ENCODE data around the gene NANOS2.

NANOS2 gene

DNA sequence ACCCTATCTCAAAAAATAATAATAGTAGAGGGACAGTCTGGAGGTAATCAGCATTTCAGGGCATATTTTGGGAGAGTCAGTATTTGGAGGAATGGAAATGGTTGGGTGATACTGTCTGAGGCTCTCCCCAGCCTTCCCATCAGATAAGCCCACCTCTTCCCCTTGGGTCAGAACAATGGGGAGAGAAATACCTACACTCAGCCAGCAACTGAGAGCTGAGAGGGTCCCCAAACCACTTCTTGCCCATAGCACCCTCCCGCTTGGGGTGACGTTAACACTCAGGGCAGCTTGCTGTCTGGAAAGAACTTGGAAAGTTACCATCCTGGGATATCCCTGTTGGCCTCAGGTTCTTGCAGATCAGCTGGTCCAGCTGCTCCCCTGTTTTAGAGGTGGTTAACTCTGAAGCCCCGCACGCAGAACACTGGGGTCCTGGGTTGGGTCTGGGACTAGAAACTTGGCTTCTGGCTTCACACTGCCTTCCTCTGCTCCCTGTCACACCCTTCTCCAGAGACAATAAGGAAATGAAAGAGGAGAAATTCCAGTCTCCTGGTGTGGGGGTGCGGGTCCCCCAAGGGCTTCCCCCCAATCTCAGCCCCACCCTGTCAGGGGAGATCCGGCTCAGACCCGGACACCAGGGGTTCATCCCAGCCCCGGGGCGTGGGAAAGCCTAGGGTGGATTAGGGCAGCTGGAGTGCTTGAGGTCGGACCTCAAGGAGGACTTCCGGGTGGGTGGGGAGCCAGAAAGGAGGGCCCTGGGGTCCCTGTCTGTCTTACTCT, 48.0 kb downstream of the NANOS2 start:
- H3K27ac ChIP-seq = no peak overlapping the region
- TF ChIP-seq, protein P1, sequence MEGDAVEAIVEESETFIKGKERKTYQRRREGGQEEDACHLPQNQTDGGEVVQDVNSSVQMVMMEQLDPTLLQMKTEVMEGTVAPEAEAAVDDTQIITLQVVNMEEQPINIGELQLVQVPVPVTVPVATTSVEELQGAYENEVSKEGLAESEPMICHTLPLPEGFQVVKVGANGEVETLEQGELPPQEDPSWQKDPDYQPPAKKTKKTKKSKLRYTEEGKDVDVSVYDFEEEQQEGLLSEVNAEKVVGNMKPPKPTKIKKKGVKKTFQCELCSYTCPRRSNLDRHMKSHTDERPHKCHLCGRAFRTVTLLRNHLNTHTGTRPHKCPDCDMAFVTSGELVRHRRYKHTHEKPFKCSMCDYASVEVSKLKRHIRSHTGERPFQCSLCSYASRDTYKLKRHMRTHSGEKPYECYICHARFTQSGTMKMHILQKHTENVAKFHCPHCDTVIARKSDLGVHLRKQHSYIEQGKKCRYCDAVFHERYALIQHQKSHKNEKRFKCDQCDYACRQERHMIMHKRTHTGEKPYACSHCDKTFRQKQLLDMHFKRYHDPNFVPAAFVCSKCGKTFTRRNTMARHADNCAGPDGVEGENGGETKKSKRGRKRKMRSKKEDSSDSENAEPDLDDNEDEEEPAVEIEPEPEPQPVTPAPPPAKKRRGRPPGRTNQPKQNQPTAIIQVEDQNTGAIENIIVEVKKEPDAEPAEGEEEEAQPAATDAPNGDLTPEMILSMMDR (conservative IDR thresholded peaks at IDR 0.05) = no peak

DNA sequence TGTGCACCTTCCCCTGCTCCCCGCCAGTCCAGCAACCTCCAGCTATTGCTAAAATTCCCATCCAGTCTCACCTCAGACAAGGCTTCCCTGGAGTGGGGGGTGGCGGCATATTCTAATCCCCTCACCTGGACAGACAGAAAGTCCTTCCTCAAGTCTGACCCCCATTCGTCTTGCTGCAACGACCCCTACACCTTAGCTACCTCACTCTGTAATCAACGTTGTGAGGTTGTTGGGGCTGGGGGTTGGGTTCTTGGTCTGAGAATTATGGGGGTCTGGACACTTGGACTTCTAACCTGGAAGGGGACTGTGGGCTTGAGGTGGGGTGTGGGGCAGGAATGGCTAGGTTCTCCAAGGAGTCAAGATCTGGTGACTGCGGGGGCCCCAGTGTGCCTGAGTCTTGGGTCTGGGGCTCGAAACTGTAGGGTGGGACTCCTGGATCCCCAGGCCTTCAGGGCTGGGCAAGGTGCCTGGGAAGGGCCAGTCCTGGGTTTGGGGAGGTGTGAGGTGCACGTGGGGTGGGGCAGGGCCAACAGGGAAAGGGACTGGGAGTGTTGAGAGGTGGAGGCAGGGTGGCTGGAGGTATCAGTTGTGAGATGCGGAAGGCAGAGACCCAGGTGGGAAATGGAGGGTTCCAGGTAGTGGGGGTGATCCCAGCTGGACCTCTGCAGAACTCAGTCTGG, 49.2 kb downstream of the NANOS2 start:
- no peak overlapping the region for H3K27ac ChIP-seq
- TF ChIP-seq, protein P1 (conservative IDR thresholded peaks at IDR 0.05) = no peak

DNA sequence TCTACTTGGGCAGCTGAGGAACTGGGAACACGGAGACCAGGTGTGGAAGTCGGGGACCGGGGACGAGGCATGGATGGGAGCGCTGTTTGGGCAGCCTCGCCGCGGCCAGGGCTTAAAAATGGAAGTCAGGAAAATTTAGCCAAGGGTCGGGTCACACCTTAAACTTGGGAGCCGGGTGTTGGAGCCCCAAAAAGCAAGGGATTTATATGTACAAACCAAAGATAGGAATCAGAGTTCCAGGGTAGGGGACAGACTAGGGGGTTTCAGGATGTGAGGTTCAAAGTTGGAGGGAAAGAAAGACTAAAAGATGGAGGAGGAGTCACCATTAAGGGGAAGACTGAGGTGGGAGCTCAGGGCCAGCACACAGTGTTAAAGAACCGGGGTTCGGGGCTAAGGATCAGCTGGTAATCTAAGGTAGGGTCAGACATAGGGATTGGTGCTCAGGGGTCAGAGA, 49.9 kb downstream of the NANOS2 start:
- TF ChIP-seq, protein P1 (conservative IDR thresholded peaks at IDR 0.05) = no peak
- no peak overlapping the region for H3K27ac ChIP-seq

DNA sequence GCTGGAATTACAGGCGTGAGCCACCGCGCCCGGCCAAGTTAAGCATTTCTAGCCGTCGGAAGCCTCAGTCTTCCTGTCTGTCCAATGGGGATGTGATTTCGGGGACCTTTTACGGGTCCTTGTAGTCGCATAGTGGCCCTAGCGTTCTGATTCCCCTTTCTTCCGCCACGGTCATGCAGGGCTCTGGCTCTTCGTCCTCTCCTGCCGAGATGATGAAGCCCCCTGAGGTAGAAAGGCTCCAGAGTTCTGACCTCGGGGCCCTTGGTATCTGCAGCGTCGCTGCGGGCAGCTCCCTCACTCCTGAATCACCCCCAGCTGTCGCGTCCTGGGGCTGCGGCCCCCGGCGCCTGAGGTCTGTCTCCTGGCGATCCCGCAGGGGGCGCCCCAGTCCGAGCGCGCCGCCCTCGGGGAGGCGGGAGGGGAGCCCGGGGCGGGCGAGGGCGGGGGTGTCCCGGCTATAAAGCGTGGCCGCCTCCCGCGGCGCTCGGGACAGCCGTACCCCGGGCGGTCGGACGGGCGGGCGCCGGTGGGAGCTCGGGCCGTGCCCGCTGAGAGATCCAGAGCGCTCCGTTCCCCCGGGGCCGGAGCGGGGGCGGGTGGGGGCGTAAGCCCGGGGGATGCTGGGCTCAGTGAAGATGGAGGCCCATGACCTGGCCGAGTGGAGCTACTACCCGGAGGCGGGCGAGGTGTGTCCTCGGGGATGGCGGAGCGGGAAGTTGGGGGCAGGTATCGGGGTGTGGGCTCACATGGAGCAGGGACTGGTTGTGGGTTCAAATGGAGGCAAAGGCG, 50.5 kb downstream of the NANOS2 start, which contains the start of gene FOXA3:
TSS of gene FOXA3 (plus strand) at position 487 of the 789 bp plus-strand sequence. CDS start at position 618, 131 bp downstream.
- TF ChIP-seq, protein P1 (conservative IDR thresholded peaks at IDR 0.05) = peak; percentile 61
- H3K27ac ChIP-seq = peak within 1 kb of the TSS; percentile 94

DNA sequence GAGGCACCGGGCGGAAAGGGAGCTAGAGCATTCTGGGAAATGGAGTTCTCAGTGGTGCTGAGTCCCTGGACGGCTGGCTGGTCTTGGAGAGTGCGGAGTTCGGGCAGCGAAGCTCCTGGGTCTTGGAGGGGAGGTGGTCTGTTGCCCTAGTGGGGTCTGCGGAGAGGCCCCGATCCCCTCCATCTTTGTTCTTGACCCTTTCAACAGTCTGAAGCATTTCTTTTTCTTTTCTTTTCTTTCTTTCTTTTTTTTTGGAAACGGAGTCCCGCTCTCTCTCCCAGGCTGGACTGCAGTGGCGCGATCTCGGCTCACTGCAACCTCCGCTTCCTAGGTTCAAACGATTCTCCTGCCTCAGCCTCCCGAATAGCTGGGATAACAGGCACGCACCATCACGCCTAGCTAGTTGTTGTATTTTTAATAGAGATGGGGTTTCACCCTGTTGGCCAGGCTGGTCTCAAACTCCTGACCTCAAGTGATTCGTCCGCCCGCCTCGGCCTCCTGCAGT, 51.2 kb downstream of the NANOS2 start:
- peak overlapping the region; percentile 94 for H3K27ac ChIP-seq
- TF ChIP-seq, protein P1 (conservative IDR thresholded peaks at IDR 0.05) = no peak
